Measurements from ENCODE around the gene GRK3.
A peak's percentile ranks its signal among the peaks of the same experiment; 100 is the strongest.

The GRK3 gene

GRCh38 chr22:25718135-25718840, 153.8 kb downstream of the GRK3 start:
- Mint-ChIP-seq H3K27ac (no peak overlapping the region), H3K4me1 (no peaks in the 10 kb centered on the region)

GRCh38 chr22:25722223-25722622, 157.7 kb downstream of the GRK3 start:
- H3K4me3 Mint-ChIP-seq = no peak overlapping the region
- no peak overlapping the region for H3K27ac Mint-ChIP-seq
- peaks cover 7% of the 10 kb centered on the region for H3K4me1 Mint-ChIP-seq
- DNase-seq = no peak
- H3K9me3 Mint-ChIP-seq = no peaks in the 10 kb centered on the region
- no peak for ATAC-seq
- no peaks in the 10 kb centered on the region for H3K27me3 Mint-ChIP-seq

More at GRCh38 chr22:25718135-25718840, 153.8 kb downstream of the GRK3 start:
- DNase-seq (no peak), ATAC-seq (no peak)
- H3K4me3 Mint-ChIP-seq = no peak overlapping the region
- H3K9me3 Mint-ChIP-seq = no peaks in the 10 kb centered on the region
- H3K27me3 Mint-ChIP-seq = no peaks in the 10 kb centered on the region

- no peaks in the 10 kb centered on the region for H3K27me3 Mint-ChIP-seq
- H3K4me3 Mint-ChIP-seq = no peak overlapping the region
- no peaks in the 10 kb centered on the region for H3K9me3 Mint-ChIP-seq
- no peak for DNase-seq
- no peak overlapping the region for H3K27ac Mint-ChIP-seq
- H3K4me1 Mint-ChIP-seq = peaks cover 7% of the 10 kb centered on the region
- no peak for ATAC-seq
Observed at GRCh38 chr22:25722626-25723025, 158.2 kb downstream of the GRK3 start.

- Mint-ChIP-seq H3K27me3 (no peaks in the 10 kb centered on the region), H3K4me3 (no peak overlapping the region), H3K9me3 (no peaks in the 10 kb centered on the region), H3K4me1 (peaks cover 21% of the 10 kb centered on the region), H3K27ac (peak overlapping the region; percentile 3 to 55)
- ATAC-seq = peak; percentile 80
- DNase-seq = no peak
Observed at GRCh38 chr22:25726241-25726640, 161.8 kb downstream of the GRK3 start.

GRCh38 chr22:25728071-25728470, 163.6 kb downstream of the GRK3 start:
- peaks cover 24% of the 10 kb centered on the region for H3K4me1 Mint-ChIP-seq
- no peak overlapping the region for H3K27ac Mint-ChIP-seq
- no peaks in the 10 kb centered on the region for H3K9me3 Mint-ChIP-seq
- no peak for ATAC-seq
- H3K27me3 Mint-ChIP-seq = no peaks in the 10 kb centered on the region
- no peak overlapping the region for H3K4me3 Mint-ChIP-seq
- DNase-seq = no peak

GRCh38 chr22:25729016-25729995, 164.8 kb downstream of the GRK3 start:
- peak; percentile 12 for ATAC-seq
- H3K4me3 Mint-ChIP-seq = no peak overlapping the region
- H3K27me3 Mint-ChIP-seq = no peaks in the 10 kb centered on the region
- H3K27ac Mint-ChIP-seq = peak overlapping the region in 1 of 2 donors; percentile 13
- H3K4me1 Mint-ChIP-seq = peaks cover 31% of the 10 kb centered on the region
- no peak for DNase-seq
- H3K9me3 Mint-ChIP-seq = peaks cover 0 to 3% of the 10 kb centered on the region in 2 donors

GRCh38 chr22:25735650-25736049, 171.2 kb downstream of the GRK3 start:
- Mint-ChIP-seq H3K4me1 (peaks cover 63% of the 10 kb centered on the region), H3K9me3 (peaks cover 6 to 14% of the 10 kb centered on the region in 2 donors), H3K4me3 (peak overlapping the region; percentile 52 to 65), H3K27ac (peak overlapping the region; percentile 98), H3K27me3 (no peaks in the 10 kb centered on the region)
- ATAC-seq (no peak), DNase-seq (peak in 1 of 2 donors; percentile 8)

- Mint-ChIP-seq H3K4me1 (peaks cover 64% of the 10 kb centered on the region), H3K27ac (peak overlapping the region; percentile 98), H3K27me3 (no peaks in the 10 kb centered on the region), H3K9me3 (peaks cover 6 to 14% of the 10 kb centered on the region in 2 donors), H3K4me3 (peak overlapping the region; percentile 52 to 65)
- peak; percentile 74 to 85 for DNase-seq
- peak; percentile 95 for ATAC-seq
Observed at GRCh38 chr22:25736378-25737011, 172.0 kb downstream of the GRK3 start.

- no peak for ATAC-seq
- DNase-seq = no peak
- H3K9me3 Mint-ChIP-seq = peaks cover 6 to 10% of the 10 kb centered on the region in 2 donors
- peaks cover 74% of the 10 kb centered on the region for H3K4me1 Mint-ChIP-seq
- no peak overlapping the region for H3K27ac Mint-ChIP-seq
- no peak overlapping the region for H3K4me3 Mint-ChIP-seq
- no peaks in the 10 kb centered on the region for H3K27me3 Mint-ChIP-seq
Observed at GRCh38 chr22:25739659-25740344, 175.3 kb downstream of the GRK3 start.

GRCh38 chr22:25741692-25742626, 177.5 kb downstream of the GRK3 start, which contains the start of gene MYO18B:
Gene MYO18B, plus strand, starts transcription at chr22:25742188. Its CDS starts 18,905 bp downstream, at chr22:25761093.
- peaks cover 71% of the 10 kb centered on the region for H3K4me1 Mint-ChIP-seq

GRCh38 chr22:25742918-25743708, 178.6 kb downstream of the GRK3 start:
- DNase-seq (no peak), ATAC-seq (no peak)
- H3K4me1 Mint-ChIP-seq = peaks cover 70% of the 10 kb centered on the region
- H3K4me3 Mint-ChIP-seq = no peak overlapping the region
- H3K27ac Mint-ChIP-seq = peak overlapping the region; percentile 16 to 81
- peaks cover 0 to 4% of the 10 kb centered on the region in 2 donors for H3K9me3 Mint-ChIP-seq
- H3K27me3 Mint-ChIP-seq = no peaks in the 10 kb centered on the region

More at GRCh38 chr22:25741692-25742626, 177.5 kb downstream of the GRK3 start, which contains the start of gene MYO18B:
- H3K4me3 Mint-ChIP-seq = peak within 1 kb of the TSS in 1 of 2 donors; percentile 5
- no peak for ATAC-seq
- H3K27me3 Mint-ChIP-seq = no peaks in the 10 kb centered on the region
- peaks cover 6% of the 10 kb centered on the region in 2 donors for H3K9me3 Mint-ChIP-seq
- no peak for DNase-seq
- H3K27ac Mint-ChIP-seq = peak within 1 kb of the TSS; percentile 71 to 80

- no peaks in the 10 kb centered on the region for H3K27me3 Mint-ChIP-seq
- H3K4me3 Mint-ChIP-seq = no peak overlapping the region
- DNase-seq (no peak), ATAC-seq (no peak)
- peaks cover 74% of the 10 kb centered on the region for H3K4me1 Mint-ChIP-seq
- H3K9me3 Mint-ChIP-seq = peaks cover 0 to 7% of the 10 kb centered on the region in 2 donors
- H3K27ac Mint-ChIP-seq = peak overlapping the region; percentile 73 to 93
Observed at GRCh38 chr22:25744694-25745093, 180.2 kb downstream of the GRK3 start.

- Mint-ChIP-seq H3K9me3 (peaks cover 0 to 7% of the 10 kb centered on the region in 2 donors), H3K27me3 (no peaks in the 10 kb centered on the region), H3K27ac (peak overlapping the region; percentile 85 to 93), H3K4me3 (peak overlapping the region; percentile 14 to 54), H3K4me1 (peaks cover 78% of the 10 kb centered on the region)
- DNase-seq (no peak), ATAC-seq (no peak)
Observed at GRCh38 chr22:25745341-25746011, 181.0 kb downstream of the GRK3 start.

All from stimulated activated naive CD8-positive, alpha-beta T cell treated with anti-CD3 and anti-CD28 coated beads, Interleukin-15, amount 100 ng/mL, for 72 hours (primary cell).